Left renal cortex interstitium (tissue), 4 donors: ENCODE results near the gene TMEM208. TPM values are rescaled to one million over a fixed set of nuclear protein-coding genes. Genes with fewer than 3 reads are reported as not detected.

Source experiments
- DNase-seq, 4 donors: peaks; one replicate each; pipeline ENCODE4 v3.0.0-alpha.2; 2013; ENCODE audit warnings: low read depth in 4 of 4, low spot score in 2 of 4, missing footprints in 1 of 4
- polyA plus RNA-seq, 4 donors: library from polyadenylated mRNA; unstranded; fragments of 120-200 nt; gene quantifications; one replicate each; pipeline ENCODE4 v1.2.1, GENCODE V29; 2013; ENCODE audit not compliant: insufficient read length in 4 of 4

Gene TMEM208
- polyA plus RNA-seq, 4 donors: 41.0 to 55.0 (median 44.0) TPM

DNA sequence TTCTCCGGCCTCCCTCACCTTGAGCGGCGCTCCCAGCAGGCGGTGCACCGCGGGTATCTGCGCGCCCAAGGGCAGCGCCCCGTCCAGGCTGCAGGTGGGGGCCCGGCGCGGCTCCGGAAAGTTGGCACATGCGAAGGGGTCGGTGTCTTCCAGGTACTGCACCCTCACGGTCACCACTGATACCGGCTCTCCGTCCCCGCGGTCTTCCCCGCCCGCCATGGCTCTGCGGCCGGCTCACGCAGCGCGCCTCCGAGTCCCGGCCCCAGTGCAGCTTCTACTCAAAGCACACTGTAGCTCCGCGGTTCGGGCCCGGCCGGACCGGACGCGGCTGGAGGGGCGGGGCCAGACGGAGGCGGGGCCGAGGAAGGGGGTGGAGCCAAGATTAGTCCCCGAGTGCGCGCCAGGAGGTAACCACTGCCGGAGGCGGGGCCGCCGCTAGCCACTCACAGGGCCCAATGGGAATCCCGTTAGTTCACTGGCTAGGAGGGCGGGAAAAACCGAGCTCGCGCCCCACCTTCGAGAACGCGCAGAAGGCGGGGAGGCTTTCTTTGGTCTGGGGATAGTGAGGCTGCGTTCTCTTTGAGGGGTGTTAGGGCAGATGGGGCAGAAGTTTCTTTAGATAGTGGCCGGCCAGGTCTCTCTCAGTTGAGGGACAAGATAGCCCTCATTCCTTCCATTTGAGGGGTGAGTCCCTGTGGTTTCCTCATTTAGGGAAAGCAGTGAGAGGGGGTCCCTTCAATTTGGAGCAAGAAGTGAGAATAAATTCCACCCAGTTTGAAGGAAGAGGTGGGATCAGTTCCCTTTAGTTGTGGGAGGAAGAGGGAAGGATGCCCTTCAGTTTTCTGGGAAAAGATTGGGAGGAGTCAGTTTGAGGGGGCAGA lies 20.5 kb downstream of the TMEM208 start, which contains the start of gene FHOD1:
FHOD1 (minus strand) TSS at position 290 of the 881 bp plus-strand sequence; CDS start at position 219, 71 bp downstream.
- DNase-seq: peak in 3 of 4 donors; percentile 76 to 89 (median 86)

DNA sequence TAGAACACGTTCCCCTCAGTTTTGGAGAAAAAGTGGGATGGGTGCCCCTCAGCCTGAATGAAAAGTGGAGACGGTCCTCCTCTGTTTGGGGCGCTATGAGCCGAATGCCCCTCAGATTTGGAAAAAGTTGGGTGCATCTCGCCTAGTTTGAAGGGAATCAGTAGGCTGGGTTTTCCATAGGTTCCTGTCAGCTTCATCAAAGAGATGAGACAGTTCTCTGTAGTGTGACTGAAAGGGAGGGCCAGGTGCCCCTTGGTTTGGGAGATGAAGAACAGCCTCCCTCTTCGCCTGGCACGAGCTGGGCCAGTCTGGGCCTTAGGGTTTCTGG lies 21.1 kb downstream of the TMEM208 start:
- DNase-seq: no peak

- DNase-seq: no peak
Measured at GRCh38 chr16:67248401-67249177, 21.7 kb downstream of the TMEM208 start, which contains the start of gene SLC9A5. TSS of gene SLC9A5 (plus strand) at chr16:67248979. CDS start at chr16:67249015, 36 bp downstream.

- DNase-seq: no peak
Measured at GRCh38 chr16:67249178-67250044, 22.5 kb downstream of the TMEM208 start.

DNA sequence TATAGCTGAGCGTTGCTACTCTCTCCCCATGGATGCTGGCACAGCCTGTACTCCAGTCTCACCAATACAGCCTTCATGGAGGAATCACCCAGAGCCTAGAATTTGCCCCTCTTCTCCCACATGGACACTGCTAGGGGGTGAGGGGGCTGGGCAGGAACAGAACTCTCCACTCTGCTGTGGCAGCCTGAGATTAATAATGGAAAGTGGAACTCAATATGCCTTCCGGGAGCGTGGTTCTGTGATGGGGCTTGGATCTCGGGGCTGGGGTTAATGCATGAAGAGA lies 23.1 kb downstream of the TMEM208 start:
- no peak for DNase-seq

- DNase-seq: no peak
Measured at GRCh38 chr16:67252609-67253497, 25.9 kb downstream of the TMEM208 start.

DNA sequence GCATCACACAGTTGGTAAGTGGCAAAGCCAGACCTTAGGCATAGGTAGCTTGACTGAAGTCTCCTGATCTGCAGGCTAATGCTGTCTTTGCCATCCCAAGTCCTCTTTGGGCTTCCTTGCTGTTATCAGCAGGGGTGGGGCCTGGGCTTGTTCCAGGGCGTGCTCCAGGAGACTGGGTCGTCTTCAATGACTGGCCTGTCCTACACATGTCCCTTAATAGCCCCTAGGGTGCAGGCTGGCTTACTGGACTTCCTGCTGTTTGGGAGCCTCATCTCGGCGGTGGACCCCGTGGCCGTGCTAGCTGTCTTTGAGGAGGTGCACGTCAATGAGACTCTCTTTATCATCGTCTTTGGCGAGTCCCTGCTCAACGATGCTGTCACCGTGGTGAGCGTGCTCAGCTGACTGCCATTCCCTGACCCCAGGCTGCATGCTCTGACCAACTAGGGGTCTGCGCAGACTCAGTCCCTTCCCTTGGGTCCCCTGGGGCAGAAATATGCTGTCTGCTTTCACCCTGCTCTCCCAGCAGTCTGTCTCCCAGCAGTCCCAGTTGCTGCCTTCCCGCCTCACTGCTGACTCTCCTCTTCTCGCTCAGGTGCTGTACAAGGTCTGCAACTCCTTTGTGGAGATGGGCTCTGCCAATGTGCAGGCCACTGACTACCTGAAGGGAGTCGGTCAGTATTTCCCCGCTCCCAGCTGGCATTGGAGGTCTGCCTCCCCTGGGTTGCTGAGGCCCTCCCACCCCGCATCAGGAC lies 28.0 kb downstream of the TMEM208 start:
- DNase-seq: no peak

- no peak for DNase-seq
Measured at GRCh38 chr16:67255553-67256221, 28.8 kb downstream of the TMEM208 start.

GRCh38 chr16:67256701-67257230 lies 29.8 kb downstream of the TMEM208 start:
- no peak for DNase-seq

DNA sequence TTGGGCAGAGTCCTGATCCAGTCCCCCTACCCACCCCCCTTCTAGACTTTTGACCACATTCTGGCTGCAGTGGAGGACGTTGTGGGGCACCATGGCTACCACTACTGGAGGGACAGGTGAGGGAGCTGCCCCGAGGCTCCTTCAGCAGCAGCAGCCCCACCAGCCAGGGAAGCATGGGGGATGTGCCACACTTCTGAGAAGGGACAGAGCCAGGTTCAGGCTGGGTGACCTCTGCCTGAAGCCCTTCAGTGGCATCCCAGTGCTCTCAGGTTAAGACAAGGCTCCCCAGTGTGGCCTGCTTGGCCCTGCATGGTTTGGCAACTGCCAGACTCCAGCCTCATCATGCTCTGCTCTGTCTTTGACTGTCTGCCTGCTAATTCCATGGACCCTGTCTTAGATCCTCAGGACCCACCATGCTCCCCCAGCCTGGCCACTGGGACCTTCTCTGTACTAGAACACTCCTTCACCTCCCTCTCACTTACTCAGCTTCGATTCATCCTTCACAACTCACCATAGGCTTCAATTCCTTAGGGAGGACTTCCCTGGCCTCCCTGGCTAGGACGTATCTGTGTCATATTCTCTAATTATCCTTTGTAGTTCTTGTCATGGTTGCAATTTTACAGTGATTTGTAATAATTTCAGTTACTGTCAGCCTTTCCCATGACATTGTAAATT lies 30.7 kb downstream of the TMEM208 start:
- DNase-seq: no peak

DNA sequence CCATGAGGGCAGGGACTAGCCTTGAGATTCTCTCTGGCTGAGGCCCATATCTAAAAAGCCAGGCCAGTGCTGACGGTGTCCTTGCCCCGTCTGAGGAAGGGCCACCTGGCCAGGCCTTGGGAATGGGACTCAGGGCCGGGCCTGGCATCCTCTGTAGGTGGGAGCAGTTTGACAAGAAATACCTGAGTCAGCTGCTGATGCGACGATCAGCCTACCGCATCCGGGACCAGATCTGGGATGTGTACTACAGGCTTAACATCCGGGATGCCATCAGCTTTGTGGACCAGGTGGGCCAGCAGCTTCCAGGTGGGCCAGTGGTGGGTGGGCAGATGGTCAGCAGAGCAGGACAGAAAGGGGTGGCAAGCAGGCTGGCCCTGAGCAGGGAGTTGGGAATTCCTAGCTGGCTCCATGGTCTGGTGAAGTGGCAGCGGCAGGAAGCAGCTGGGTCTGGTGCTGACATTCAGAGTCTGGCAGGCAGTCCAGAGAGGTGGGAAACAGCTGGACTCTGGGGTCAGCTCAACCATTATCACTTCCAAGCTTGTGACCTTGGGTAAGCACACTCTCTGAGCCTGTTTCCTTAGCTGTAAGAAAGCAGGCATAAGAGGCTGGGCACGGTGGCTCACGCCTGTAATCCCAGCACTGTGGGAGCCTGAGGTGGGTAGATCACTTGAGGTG lies 31.4 kb downstream of the TMEM208 start:
- no peak for DNase-seq

- DNase-seq: no peak
Measured at GRCh38 chr16:67259705-67260104, 32.8 kb downstream of the TMEM208 start.

GRCh38 chr16:67260426-67261063 lies 33.6 kb downstream of the TMEM208 start:
- no peak for DNase-seq

- DNase-seq: no peak
Measured at GRCh38 chr16:67263201-67263600, 36.3 kb downstream of the TMEM208 start.

DNA sequence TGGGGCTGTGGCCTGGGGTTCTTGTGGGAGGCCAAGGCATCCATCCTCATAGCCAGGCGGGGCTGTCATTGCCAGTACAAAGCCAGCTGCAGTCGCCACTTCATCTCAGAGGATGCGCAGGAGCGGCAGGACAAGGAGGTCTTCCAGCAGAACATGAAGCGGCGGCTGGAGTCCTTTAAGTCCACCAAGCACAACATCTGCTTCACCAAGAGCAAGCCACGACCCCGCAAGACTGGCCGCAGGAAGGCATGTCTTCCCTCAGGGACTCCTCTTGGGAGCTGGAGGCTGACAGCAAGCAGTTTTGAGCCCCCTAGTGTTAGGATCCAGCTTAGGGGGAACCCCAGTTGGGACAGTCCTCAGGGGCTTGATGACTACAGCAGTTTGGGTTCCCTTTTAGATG lies 37.3 kb downstream of the TMEM208 start:
- no peak for DNase-seq

DNA sequence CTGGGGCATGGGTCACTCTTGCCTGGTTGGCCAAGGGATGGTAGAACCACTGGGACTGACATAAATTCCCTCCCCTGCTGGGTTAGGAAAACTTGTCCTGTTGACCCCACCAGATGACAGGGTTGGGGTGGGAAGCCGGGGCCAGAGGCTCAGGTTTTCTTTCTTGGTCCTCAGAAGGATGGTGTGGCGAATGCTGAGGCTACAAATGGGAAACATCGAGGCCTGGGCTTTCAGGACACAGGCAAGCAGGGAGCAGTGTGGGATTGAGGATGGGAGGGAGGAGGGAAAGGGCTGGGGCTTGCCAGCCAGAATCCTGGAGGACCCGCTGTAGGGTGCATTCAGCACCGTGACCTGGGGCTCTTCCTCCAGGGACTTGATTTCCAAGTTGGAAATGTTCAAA lies 37.9 kb downstream of the TMEM208 start:
- DNase-seq: no peak

- DNase-seq: no peak
Measured at GRCh38 chr16:67265834-67266233, 38.9 kb downstream of the TMEM208 start.
